PC-9 (cell line): ENCODE data around the gene ZNF343.

Experiments
- EZH2 ChIP-seq: fragments of 200-600 bp; sonication (generic); IDR thresholded peaks from 2 replicates; pipeline ENCODE4 v1.8.0; 2017; ENCODE audit warnings: antibody characterized with exemption, low read depth
- TF ChIP-seq, protein P1 (sequence below): fragments of 200-600 bp; sonication (generic); conservative IDR thresholded peaks from 2 replicates; pipeline ENCODE4 v1.6.1; 2017; ENCODE audit warnings: mixed run types, antibody characterized with exemption, mild to moderate bottlenecking, moderate library complexity

- TF ChIP-seq, protein P1, sequence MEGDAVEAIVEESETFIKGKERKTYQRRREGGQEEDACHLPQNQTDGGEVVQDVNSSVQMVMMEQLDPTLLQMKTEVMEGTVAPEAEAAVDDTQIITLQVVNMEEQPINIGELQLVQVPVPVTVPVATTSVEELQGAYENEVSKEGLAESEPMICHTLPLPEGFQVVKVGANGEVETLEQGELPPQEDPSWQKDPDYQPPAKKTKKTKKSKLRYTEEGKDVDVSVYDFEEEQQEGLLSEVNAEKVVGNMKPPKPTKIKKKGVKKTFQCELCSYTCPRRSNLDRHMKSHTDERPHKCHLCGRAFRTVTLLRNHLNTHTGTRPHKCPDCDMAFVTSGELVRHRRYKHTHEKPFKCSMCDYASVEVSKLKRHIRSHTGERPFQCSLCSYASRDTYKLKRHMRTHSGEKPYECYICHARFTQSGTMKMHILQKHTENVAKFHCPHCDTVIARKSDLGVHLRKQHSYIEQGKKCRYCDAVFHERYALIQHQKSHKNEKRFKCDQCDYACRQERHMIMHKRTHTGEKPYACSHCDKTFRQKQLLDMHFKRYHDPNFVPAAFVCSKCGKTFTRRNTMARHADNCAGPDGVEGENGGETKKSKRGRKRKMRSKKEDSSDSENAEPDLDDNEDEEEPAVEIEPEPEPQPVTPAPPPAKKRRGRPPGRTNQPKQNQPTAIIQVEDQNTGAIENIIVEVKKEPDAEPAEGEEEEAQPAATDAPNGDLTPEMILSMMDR, result no peak
- no peak for TF ChIP-seq EZH2
Observed at GRCh38 chr20:2516399-2516798, 7.7 kb upstream of the ZNF343 start.
